Measurements from ENCODE around the gene SAXO1. TPM values are rescaled to one million over a fixed set of nuclear protein-coding genes. Genes with fewer than 3 reads are reported as not detected.

SAXO1 gene
- total RNA-seq, 1 donor from 2014 or later, result under 0.01 TPM

DNA sequence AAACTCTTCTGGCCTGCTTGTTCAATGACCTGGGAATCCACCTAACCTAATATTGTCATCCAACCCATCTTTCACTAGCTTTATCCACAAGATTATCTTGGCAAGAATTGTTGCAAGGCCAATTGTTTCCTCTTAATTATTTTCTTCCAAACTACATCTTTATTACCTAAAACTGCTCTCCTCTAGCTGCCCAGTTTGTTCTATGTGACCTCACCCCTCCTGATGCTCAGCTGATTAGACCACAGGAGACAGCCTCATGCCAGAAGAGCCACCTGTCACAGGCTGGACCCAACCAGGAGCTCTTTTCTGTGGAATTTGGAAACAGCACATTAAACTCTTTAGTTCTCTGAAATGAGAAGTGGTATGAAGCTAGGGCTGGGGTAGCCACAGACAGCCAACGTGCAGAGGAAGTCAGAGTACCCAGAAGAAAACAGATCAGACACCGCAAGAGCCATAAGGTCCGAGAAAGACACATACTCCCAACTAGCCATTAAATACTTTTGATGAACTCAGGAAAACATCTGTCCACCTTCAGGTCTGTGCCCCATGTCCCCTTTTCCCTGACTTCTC lies 12.0 kb downstream of the SAXO1 start:
- TF ChIP-seq, protein P1, sequence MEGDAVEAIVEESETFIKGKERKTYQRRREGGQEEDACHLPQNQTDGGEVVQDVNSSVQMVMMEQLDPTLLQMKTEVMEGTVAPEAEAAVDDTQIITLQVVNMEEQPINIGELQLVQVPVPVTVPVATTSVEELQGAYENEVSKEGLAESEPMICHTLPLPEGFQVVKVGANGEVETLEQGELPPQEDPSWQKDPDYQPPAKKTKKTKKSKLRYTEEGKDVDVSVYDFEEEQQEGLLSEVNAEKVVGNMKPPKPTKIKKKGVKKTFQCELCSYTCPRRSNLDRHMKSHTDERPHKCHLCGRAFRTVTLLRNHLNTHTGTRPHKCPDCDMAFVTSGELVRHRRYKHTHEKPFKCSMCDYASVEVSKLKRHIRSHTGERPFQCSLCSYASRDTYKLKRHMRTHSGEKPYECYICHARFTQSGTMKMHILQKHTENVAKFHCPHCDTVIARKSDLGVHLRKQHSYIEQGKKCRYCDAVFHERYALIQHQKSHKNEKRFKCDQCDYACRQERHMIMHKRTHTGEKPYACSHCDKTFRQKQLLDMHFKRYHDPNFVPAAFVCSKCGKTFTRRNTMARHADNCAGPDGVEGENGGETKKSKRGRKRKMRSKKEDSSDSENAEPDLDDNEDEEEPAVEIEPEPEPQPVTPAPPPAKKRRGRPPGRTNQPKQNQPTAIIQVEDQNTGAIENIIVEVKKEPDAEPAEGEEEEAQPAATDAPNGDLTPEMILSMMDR (IDR thresholded peaks at IDR 0.05; ENCODE audit: insufficient read depth, low read length, poor library complexity, severe bottlenecking), result no peak

DNA sequence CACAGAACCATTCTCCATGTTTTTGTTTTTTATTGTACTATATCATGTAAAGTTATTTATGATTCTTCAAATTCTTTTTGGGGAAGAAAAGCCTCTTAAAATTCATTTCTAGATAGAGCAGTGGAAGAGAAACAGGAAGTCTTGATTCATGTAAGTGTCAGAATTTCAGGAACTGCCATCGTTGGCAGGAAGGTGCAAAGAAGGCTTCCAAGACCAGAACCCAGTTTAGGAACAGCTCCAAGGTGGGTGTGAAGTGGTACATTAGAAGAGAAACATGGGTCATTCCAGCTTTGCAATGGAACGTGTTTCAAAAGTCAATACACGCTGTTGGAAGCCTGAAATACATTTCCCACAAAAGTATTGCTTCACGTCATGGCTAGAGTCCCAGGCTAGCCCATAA lies 14.8 kb downstream of the SAXO1 start:
- Histone ChIP-seq H3K4me3 (ENCODE audit: low read depth, low read length) (no peak overlapping the region), H3K36me3 (ENCODE audit: control insufficient read depth, insufficient read depth, low read length) (no peaks in the 10 kb centered on the region), H3K27me3 (ENCODE audit: control insufficient read depth, insufficient read depth, low read length) (no peaks in the 10 kb centered on the region)
- TF ChIP-seq, protein P1 (IDR thresholded peaks at IDR 0.05; ENCODE audit: insufficient read depth, low read length, poor library complexity, severe bottlenecking), result no peak
- DNase-seq (ENCODE audit: low read depth), result no peak

More for the DNA sequence above, 12.0 kb downstream of the SAXO1 start:
- H3K4me3 ChIP-seq (ENCODE audit: low read depth, low read length), result no peak overlapping the region
- no peaks in the 10 kb centered on the region for H3K27me3 ChIP-seq (ENCODE audit: control insufficient read depth, insufficient read depth, low read length)
- no peak for DNase-seq (ENCODE audit: low read depth)
- H3K36me3 ChIP-seq (ENCODE audit: control insufficient read depth, insufficient read depth, low read length), result no peaks in the 10 kb centered on the region

DNA sequence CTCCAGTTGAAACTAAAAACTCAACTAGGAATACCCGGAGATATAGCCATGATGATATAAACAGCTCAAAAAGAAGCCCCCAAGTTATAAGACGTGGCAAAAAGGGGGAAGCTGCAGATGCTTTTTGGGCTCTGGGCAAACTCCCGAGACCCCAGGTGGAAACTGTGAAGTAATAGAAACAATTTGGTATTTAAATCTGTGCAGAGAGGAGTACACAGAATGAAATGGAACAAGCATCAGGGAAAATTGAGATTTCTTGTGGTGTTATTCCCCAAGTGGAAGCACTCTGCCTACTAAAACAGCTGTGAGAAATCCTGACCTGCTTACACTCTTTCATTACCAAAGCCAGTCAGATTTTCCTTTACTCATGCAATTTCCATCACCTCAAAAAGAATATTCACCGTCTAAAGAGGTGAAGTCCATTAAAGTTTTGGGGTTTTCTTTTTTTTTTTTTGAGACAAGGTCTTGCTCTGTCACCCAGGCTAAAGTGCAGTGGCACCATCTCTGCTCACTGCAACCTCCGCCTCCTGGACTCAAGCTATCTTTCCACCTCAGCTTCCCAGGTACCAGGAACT lies 23.5 kb downstream of the SAXO1 start:
- Histone ChIP-seq H3K27me3 (ENCODE audit: control insufficient read depth, insufficient read depth, low read length) (no peaks in the 10 kb centered on the region), H3K36me3 (ENCODE audit: control insufficient read depth, insufficient read depth, low read length) (no peaks in the 10 kb centered on the region), H3K4me3 (ENCODE audit: low read depth, low read length) (no peak overlapping the region)
- no peak for DNase-seq (ENCODE audit: low read depth)
- TF ChIP-seq, protein P1 (IDR thresholded peaks at IDR 0.05; ENCODE audit: insufficient read depth, low read length, poor library complexity, severe bottlenecking), result no peak

DNA sequence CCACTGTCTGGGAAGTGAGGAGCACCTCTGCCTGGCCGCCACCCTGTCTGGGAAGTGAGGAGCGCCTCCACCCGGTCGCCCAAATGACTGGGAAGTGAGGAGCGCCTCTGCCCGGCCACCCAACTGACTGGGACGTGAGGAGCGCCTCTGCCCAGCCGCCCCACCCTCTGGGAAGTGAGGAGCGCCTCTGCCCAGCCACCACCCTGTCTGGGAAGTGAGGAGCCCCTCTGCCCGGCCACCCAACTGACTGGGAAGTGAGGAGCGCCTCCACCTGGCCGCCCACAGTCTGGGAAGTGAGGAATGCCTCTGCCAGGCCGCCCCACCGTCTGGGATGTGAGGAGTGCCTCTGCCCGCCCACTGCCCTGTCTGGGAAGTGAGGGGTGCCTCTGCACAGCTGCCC lies 32.9 kb downstream of the SAXO1 start:
- no peak for DNase-seq (ENCODE audit: low read depth)
- Histone ChIP-seq H3K36me3 (ENCODE audit: control insufficient read depth, insufficient read depth, low read length) (no peaks in the 10 kb centered on the region), H3K4me3 (ENCODE audit: low read depth, low read length) (no peak overlapping the region), H3K27me3 (ENCODE audit: control insufficient read depth, insufficient read depth, low read length) (no peaks in the 10 kb centered on the region)
- TF ChIP-seq, protein P1 (IDR thresholded peaks at IDR 0.05; ENCODE audit: insufficient read depth, low read length, poor library complexity, severe bottlenecking), result no peak

DNA sequence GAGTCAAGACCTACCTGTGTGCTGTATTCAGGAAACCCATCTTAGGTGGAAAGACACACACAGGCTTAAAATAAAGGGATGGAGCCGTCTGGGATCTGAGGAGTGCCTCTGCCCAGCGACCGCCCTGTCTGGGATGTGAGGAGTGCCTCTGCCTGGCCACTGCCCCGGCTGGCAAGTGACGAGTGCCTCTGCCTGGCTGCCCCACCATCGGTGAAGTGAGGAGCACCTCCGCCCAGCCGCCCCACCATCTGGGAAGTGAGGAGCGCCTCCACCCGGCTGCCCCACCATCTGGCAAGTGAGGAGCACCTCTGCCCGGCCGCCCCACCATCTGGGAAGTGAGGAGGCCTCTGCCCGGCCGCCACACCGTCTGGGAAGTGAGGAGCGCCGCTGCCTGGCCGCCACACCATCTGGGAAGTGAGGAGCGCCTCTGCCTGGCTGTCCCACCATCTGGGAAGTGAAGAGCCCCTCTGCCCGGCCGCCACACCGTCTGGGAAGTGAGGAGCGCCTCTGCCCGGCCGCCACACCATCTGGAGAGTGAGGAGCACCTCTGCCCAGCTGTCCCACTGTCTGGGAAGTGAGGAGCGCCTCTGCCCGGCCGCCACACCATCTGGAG lies 33.7 kb downstream of the SAXO1 start:
- no peaks in the 10 kb centered on the region for H3K27me3 ChIP-seq (ENCODE audit: control insufficient read depth, insufficient read depth, low read length)
- no peaks in the 10 kb centered on the region for H3K36me3 ChIP-seq (ENCODE audit: control insufficient read depth, insufficient read depth, low read length)
- H3K4me3 ChIP-seq (ENCODE audit: low read depth, low read length), result no peak overlapping the region
- TF ChIP-seq, protein P1 (IDR thresholded peaks at IDR 0.05; ENCODE audit: insufficient read depth, low read length, poor library complexity, severe bottlenecking), result no peak
- DNase-seq (ENCODE audit: low read depth), result no peak

All from kidney epithelial cell (primary cell).